H1 (cell line): ENCODE data around the gene LSM11. TPM values are rescaled to one million over a fixed set of nuclear protein-coding genes. Genes with fewer than 3 reads are reported as not detected.

Source experiments
- CTCF ChIA-PET: fragments of 300-600 bp; sonication (Branson Sonifier 250); formaldehyde crosslinking; loops from one replicate; lab custom pipeline; 2021; ENCODE audit not compliant: partially characterized antibody; lab: Charles Lee
- POLR2A ChIA-PET: fragments of 300-600 bp; sonication (Branson Sonifier 250); formaldehyde crosslinking; loops from one replicate; lab custom pipeline; 2021; ENCODE audit warnings: inconsistent platforms; ENCODE audit not compliant: partially characterized antibody; lab: Charles Lee
- DNase-seq, 2 experiments: peaks; one replicate each; pipeline versions ENCODE4 v3.0.0 to v3.0.0-alpha.2; 2010 to 2022; ENCODE audit warnings: low spot score in 2 of 2, low read depth in 1 of 2, mixed read lengths in 1 of 2
- FAIRE-seq: peaks from 2 replicates; lab custom pipeline; 2011; peaks lifted over from hg19 to GRCh38; lab: Jason Lieb, UNC
- H2AFZ ChIP-seq: 2 replicates; pipeline ENCODE4 v1.8.1; 2012; ENCODE audit warnings: low read length, inconsistent platforms
- H2AK5ac ChIP-seq: 2 replicates; pipeline ENCODE4 v1.6.1; 2013; ENCODE audit warnings: low read depth, low read length
- H2BK120ac ChIP-seq: replicated peaks from 2 replicates; pipeline ENCODE3; 2013; ENCODE audit warnings: low read depth, low read length, inconsistent platforms
- H2BK12ac ChIP-seq: 2 replicates; pipeline ENCODE4 v1.6.1; 2013; ENCODE audit warnings: low read depth, low read length
- H2BK15ac ChIP-seq: 2 replicates; pipeline ENCODE4 v1.6.1; 2013; ENCODE audit warnings: low read length
- H2BK20ac ChIP-seq: 2 replicates; pipeline ENCODE4 v1.6.1; 2013; ENCODE audit warnings: low read length
- H2BK5ac ChIP-seq: 2 replicates; pipeline ENCODE4 v1.6.1; 2013; ENCODE audit warnings: low read depth, low read length
- H3K14ac ChIP-seq: 2 replicates; pipeline ENCODE4 v1.6.1; 2013; ENCODE audit warnings: inconsistent platforms; ENCODE audit not compliant: insufficient read length
- H3K18ac ChIP-seq: 2 replicates; pipeline ENCODE4 v1.6.1; 2013; ENCODE audit warnings: low read length; ENCODE audit errors: extremely low read depth
- H3K23ac ChIP-seq: 2 replicates; pipeline ENCODE4 v1.6.1; 2013; ENCODE audit warnings: inconsistent platforms; ENCODE audit not compliant: insufficient read length
- H3K23me2 ChIP-seq: 2 replicates; pipeline ENCODE4 v1.6.1; 2013; ENCODE audit warnings: low read depth, low read length
- H3K27ac ChIP-seq: 2 replicates; pipeline ENCODE4 v1.6.1; 2011; ENCODE audit warnings: low read depth, low read length, inconsistent platforms
- H3K27me3 ChIP-seq, 4 experiments: replicated peaks in 1 of 4; 1 replicate in 1 of 4; 2 replicates in 3 of 4; pipeline versions ENCODE4 v1.6.1 to v1.8.1; 2011 to 2013; ENCODE audit warnings: low read length in 3 of 4, mild to moderate bottlenecking in 3 of 4, inconsistent platforms in 2 of 4, mixed read lengths in 2 of 4, moderate library complexity in 1 of 4; ENCODE audit not compliant: control insufficient read depth in 3 of 4, insufficient read depth in 3 of 4; ENCODE audit errors: extremely low read depth in 1 of 4
- H3K36me3 ChIP-seq, 4 experiments: 2 replicates each; pipeline versions ENCODE4 v1.6.1 to v1.8.1; 2011 to 2013; ENCODE audit warnings: mild to moderate bottlenecking in 4 of 4, low read length in 3 of 4, moderate library complexity in 2 of 4, control low read depth in 1 of 4, inconsistent platforms in 1 of 4; ENCODE audit not compliant: insufficient read depth in 4 of 4, control insufficient read depth in 2 of 4
- H3K4ac ChIP-seq: replicated peaks from 2 replicates; pipeline ENCODE3; 2013; ENCODE audit warnings: low read length, low read depth, mixed read lengths, inconsistent platforms; ENCODE audit not compliant: insufficient read length
- H3K4me1 ChIP-seq, 4 experiments: replicated peaks in 1 of 4; 1 replicate in 1 of 4; 2 replicates in 3 of 4; pipeline versions ENCODE4 v1.6.1 to v1.8.1; 2011 to 2013; ENCODE audit warnings: low read length in 3 of 4, inconsistent platforms in 2 of 4, mixed read lengths in 1 of 4; ENCODE audit not compliant: insufficient read depth in 4 of 4, control insufficient read depth in 3 of 4
- H3K4me2 ChIP-seq, 2 experiments: 2 replicates each; pipeline versions ENCODE4 v1.6.1 to v1.8.1; 2011 to 2013; ENCODE audit warnings: low read depth in 2 of 2, low read length in 2 of 2, control low read depth in 1 of 2, inconsistent platforms in 1 of 2, mild to moderate bottlenecking in 1 of 2; ENCODE audit not compliant: insufficient read depth in 1 of 2
- H3K4me3 ChIP-seq, 4 experiments: fragments of 200-600, 300-600 bp in 1 of 4; sonication (generic), shearing (Covaris generic), sonication (Bioruptor Twin) in 1 of 4; 2 replicates each; pipeline versions ENCODE4 v1.5.1 to v1.8.1; 2011 to 2016; ENCODE audit warnings: low read length in 4 of 4, low read depth in 3 of 4, control low read depth in 2 of 4, inconsistent platforms in 2 of 4, mild to moderate bottlenecking in 2 of 4, mixed read lengths in 1 of 4, moderate library complexity in 1 of 4; ENCODE audit not compliant: insufficient read depth in 2 of 4; ENCODE audit errors: extremely low read depth in 1 of 4
- H3K56ac ChIP-seq: replicated peaks from 2 replicates; pipeline ENCODE3; 2013; ENCODE audit warnings: low read depth, mild to moderate bottlenecking, mixed read lengths, low read length, inconsistent platforms; ENCODE audit not compliant: insufficient read length
- H3K79me1 ChIP-seq: 2 replicates; pipeline ENCODE4 v1.6.1; 2013; ENCODE audit warnings: low read depth, low read length, control low read depth
- H3K79me2 ChIP-seq, 2 experiments: 2 replicates each; pipeline versions ENCODE4 v1.6.1 to v1.8.1; 2012 to 2013; ENCODE audit warnings: low read length in 2 of 2, mild to moderate bottlenecking in 2 of 2, inconsistent platforms in 1 of 2; ENCODE audit not compliant: insufficient read depth in 2 of 2, control insufficient read depth in 1 of 2
- H3K9ac ChIP-seq, 4 experiments: replicated peaks in 1 of 4; 1 replicate in 1 of 4; 2 replicates in 3 of 4; pipeline versions ENCODE4 v1.6.1 to v1.8.1; 2011 to 2013; ENCODE audit warnings: low read depth in 3 of 4, low read length in 3 of 4, control low read depth in 2 of 4, mild to moderate bottlenecking in 2 of 4, moderate library complexity in 2 of 4, inconsistent platforms in 1 of 4; ENCODE audit errors: extremely low read depth in 1 of 4
- H3K9me3 ChIP-seq, 2 experiments: 2 replicates each; pipeline versions ENCODE4 v1.6.1 to v1.8.1; 2012 to 2013; ENCODE audit warnings: mild to moderate bottlenecking in 2 of 2, moderate library complexity in 2 of 2, control low read depth in 1 of 2, inconsistent platforms in 1 of 2, low read depth in 1 of 2, low read length in 1 of 2, mixed read lengths in 1 of 2; ENCODE audit not compliant: insufficient read depth in 2 of 2
- H4K20me1 ChIP-seq, 2 experiments: replicated peaks in 1 of 2; 2 replicates each; pipeline versions ENCODE3 to v1.8.1; 2011 to 2013; ENCODE audit warnings: inconsistent platforms in 2 of 2, low read length in 2 of 2, mild to moderate bottlenecking in 1 of 2; ENCODE audit not compliant: insufficient read depth in 2 of 2, control insufficient read depth in 1 of 2
- H4K5ac ChIP-seq: 2 replicates; pipeline ENCODE4 v1.6.1; 2013; ENCODE audit warnings: low read length, low read depth, mixed read lengths, inconsistent platforms; ENCODE audit not compliant: insufficient read length
- H4K8ac ChIP-seq: 2 replicates; pipeline ENCODE4 v1.8.0; 2013; ENCODE audit warnings: mild to moderate bottlenecking, moderate library complexity, low read length, inconsistent platforms; ENCODE audit not compliant: insufficient read depth; ENCODE audit errors: extremely low read depth
- H4K91ac ChIP-seq: replicated peaks from 2 replicates; pipeline ENCODE3; 2013; ENCODE audit warnings: low read length, mixed read lengths, inconsistent platforms; ENCODE audit not compliant: insufficient read length
- EGR1 ChIP-seq: IDR thresholded peaks from 2 replicates; pipeline ENCODE4 v1.6.1; 2011; ENCODE audit warnings: low read depth, low read length, borderline replicate concordance
- HDAC2 ChIP-seq, 2 experiments: fragments of 300-600 bp in 1 of 2; sonication (generic) in 1 of 2; IDR thresholded peaks; 2 replicates each; pipeline ENCODE4 v1.6.1; 2011 to 2012; ENCODE audit warnings: low read depth in 2 of 2, low read length in 2 of 2, mild to moderate bottlenecking in 2 of 2, moderate library complexity in 2 of 2, borderline replicate concordance in 1 of 2, inconsistent platforms in 1 of 2
- POLR2AphosphoS5 ChIP-seq: IDR thresholded peaks from 2 replicates; pipeline ENCODE4 v1.6.1; 2011; ENCODE audit warnings: low read depth, low read length
- WGBS, 2 experiments: shearing (Covaris generic) in 1 of 2; methylation state at CpG; one replicate each; pipeline versions ENCODE4 v1.1.6 to v1.1.7; 2013 to 2015; ENCODE audit warnings: low lambda C conversion rate in 2 of 2, mixed read lengths in 2 of 2, inconsistent platforms in 1 of 2, low coverage in 1 of 2, missing lambda C conversion rate in 1 of 2; ENCODE audit not compliant: insufficient replicate concordance in 2 of 2, insufficient coverage in 1 of 2, insufficient read length in 1 of 2; ENCODE audit errors: extremely low coverage in 1 of 2, missing lambda C conversion rate in 1 of 2; 5-methylcytosine and 5-hydroxymethylcytosine counted together
- polyA plus RNA-seq, 7 experiments: library from polyadenylated mRNA; depleted of rRNA in 3 of 7; stranded (reverse) in 5 of 7; unstranded in 2 of 7; fragments of >200 nt in 5 of 7; fragments of 200-250 nt in 2 of 7; gene quantifications; 1 replicate in 5 of 7; 2 replicates in 1 of 7; 4 replicates in 1 of 7; pipeline versions ENCODE4 v1.2.1 to v1.2.3, GENCODE V29; 2011 to 2013; ENCODE audit warnings: missing spikeins in 2 of 7, mixed read lengths in 2 of 7
- total RNA-seq: library from RNA; stranded (reverse); fragmentation: NEBNext Ultra II Directional; extraction: Animal tissue kit (Norgen Biotek cat#: 25700); gene quantifications from 2 replicates; pipeline ENCODE4 v1.2.1, GENCODE V29; 2021

LSM11 gene
- total and polyA plus RNA-seq, 2 of the 8 experiments (the other 6 are each of a cell fraction or from before 2014, with no cell fraction given) = 1.8 to 3.9 TPM

GRCh38 chr5:157802736-157803135 is 59.2 kb downstream of the LSM11 start:
- no peak overlapping the region for H4K91ac ChIP-seq
- no peak overlapping the region for H3K18ac ChIP-seq
- H3K4ac ChIP-seq = no peak overlapping the region
- H2AK5ac ChIP-seq = no peak overlapping the region
- H3K36me3 ChIP-seq = peaks cover 10 to 39% (median 16%) of the 10 kb centered on the region in 4 experiments
- H2BK5ac ChIP-seq = no peak overlapping the region
- H3K4me3 ChIP-seq = no peak overlapping the region
- 95% methylated on average over 6 of the region's 6 CpGs; no CpG with 5 or more reads in 1 of the 2 experiments for WGBS, 2 experiments
- H2AFZ ChIP-seq = no peak overlapping the region
- H4K8ac ChIP-seq = no peak overlapping the region
- no peaks in the 10 kb centered on the region for H3K4me1 ChIP-seq
- H3K27me3 ChIP-seq = no peaks in the 10 kb centered on the region
- no peak for TF ChIP-seq EGR1
- no peak for TF ChIP-seq POLR2AphosphoS5
- TF ChIP-seq HDAC2 (IDR thresholded peaks at IDR 0.05; ENCODE audit: borderline replicate concordance in 1 of 2, low read depth in 2 of 2, low read length in 2 of 2) = no peak
- no peak overlapping the region for H3K27ac ChIP-seq
- no peaks in the 10 kb centered on the region for H3K79me2 ChIP-seq
- H4K20me1 ChIP-seq = peaks cover 0 to 2% of the 10 kb centered on the region in 2 experiments
- H3K79me1 ChIP-seq = no peaks in the 10 kb centered on the region
- H3K9ac ChIP-seq = no peak overlapping the region
- H3K9me3 ChIP-seq = no peaks in the 10 kb centered on the region
- no peak for DNase-seq
- H3K14ac ChIP-seq = no peak overlapping the region
- ChIA-PET POLR2A (no interaction called here), CTCF (interaction anchor here (2.2 kb wide), 1 partner anchor 15 kb away, joined by 5 read pairs; no protein-coding TSS in a partner anchor)
- no peak overlapping the region for H3K4me2 ChIP-seq
- H4K5ac ChIP-seq = no peak overlapping the region
- H3K23me2 ChIP-seq = no peaks in the 10 kb centered on the region
- no peak overlapping the region for H2BK20ac ChIP-seq
- no peak overlapping the region for H3K56ac ChIP-seq
- H2BK15ac ChIP-seq = no peak overlapping the region
- H2BK120ac ChIP-seq = no peak overlapping the region
- H2BK12ac ChIP-seq = no peak overlapping the region
- no peak for FAIRE-seq
- no peak overlapping the region for H3K23ac ChIP-seq
